Fibroblast of lung (primary cell): ENCODE results near the gene TUBGCP2. TPM values are rescaled to one million over a fixed set of nuclear protein-coding genes. Genes with fewer than 3 reads are reported as not detected.

ENCODE experiments used
- DNase-seq, 2 donors: peaks; one replicate each; pipeline versions ENCODE4 v3.0.0 to v3.0.0-alpha.2; 2010; ENCODE audit warnings: low read depth in 2 of 2
- H2AFZ ChIP-seq: 2 replicates; pipeline ENCODE4 v1.5.1; 2012; ENCODE audit warnings: low read length, control low read depth, inconsistent platforms
- H3K27ac ChIP-seq: 2 replicates; pipeline ENCODE4 v1.5.1; 2011; ENCODE audit warnings: low read length, control low read depth; ENCODE audit not compliant: insufficient read depth
- H3K27me3 ChIP-seq: 2 replicates; pipeline ENCODE4 v1.5.1; 2011; ENCODE audit warnings: mild to moderate bottlenecking, low read length; ENCODE audit not compliant: control insufficient read depth, insufficient read depth
- H3K36me3 ChIP-seq: 2 replicates; pipeline ENCODE4 v1.5.1; 2011; ENCODE audit warnings: low read length; ENCODE audit not compliant: control insufficient read depth, insufficient read depth
- H3K4me1 ChIP-seq: 2 replicates; pipeline ENCODE4 v1.5.1; 2011; ENCODE audit warnings: low read length; ENCODE audit not compliant: control insufficient read depth, insufficient read depth; ENCODE audit errors: extremely low read depth
- H3K4me2 ChIP-seq: 2 replicates; pipeline ENCODE4 v1.5.1; 2011; ENCODE audit warnings: low read length, control low read depth; ENCODE audit not compliant: insufficient read depth; ENCODE audit errors: extremely low read depth
- H3K4me3 ChIP-seq, 4 experiments: fragments of 200-600 bp in 1 of 4; sonication (generic) in 1 of 4; replicated peaks in 1 of 4; 2 replicates each; pipeline ENCODE4 v1.5.1; 2011 to 2016; ENCODE audit warnings: low read length in 4 of 4, low read depth in 3 of 4, mild to moderate bottlenecking in 3 of 4, control low read depth in 2 of 4, inconsistent platforms in 1 of 4, mixed read lengths in 1 of 4; ENCODE audit not compliant: insufficient read depth in 1 of 4; ENCODE audit errors: control extremely low read depth in 1 of 4
- H3K79me2 ChIP-seq: 2 replicates; pipeline ENCODE4 v1.5.1; 2012; ENCODE audit warnings: mild to moderate bottlenecking, low read length, inconsistent platforms; ENCODE audit not compliant: control insufficient read depth, insufficient read depth
- H3K9ac ChIP-seq: 2 replicates; pipeline ENCODE4 v1.5.1; 2011; ENCODE audit warnings: mild to moderate bottlenecking, low read length, control low read depth; ENCODE audit not compliant: insufficient read depth
- H3K9me3 ChIP-seq: 2 replicates; pipeline ENCODE4 v1.5.1; 2012; ENCODE audit warnings: low read depth, low read length; ENCODE audit not compliant: control insufficient read depth, insufficient read depth
- H4K20me1 ChIP-seq: 2 replicates; pipeline ENCODE4 v1.5.1; 2011; ENCODE audit warnings: low read length; ENCODE audit not compliant: control insufficient read depth, insufficient read depth; ENCODE audit errors: extremely low read depth
- CTCF ChIP-seq, 2 donors: IDR thresholded peaks in 1 of 2; conservative IDR thresholded peaks in 1 of 2; 1 replicate in 1 of 2; 2 replicates in 1 of 2; pipeline ENCODE4 v1.5.1; 2011 to 2012; ENCODE audit warnings: low read length in 2 of 2, control low read depth in 1 of 2, inconsistent platforms in 1 of 2, low read depth in 1 of 2, mild to moderate bottlenecking in 1 of 2
- EZH2 ChIP-seq: IDR thresholded peaks from 2 replicates; pipeline ENCODE4 v1.5.1; 2012; ENCODE audit warnings: low read length, control low read depth, mild to moderate bottlenecking; ENCODE audit errors: missing control alignments
- polyA plus RNA-seq, 2 donors: library from polyadenylated mRNA; depleted of rRNA in 1 of 2; stranded (reverse) in 1 of 2; unstranded in 1 of 2; fragments of >200 nt; gene quantifications; 2 replicates each; pipeline ENCODE4 v1.2.1, GENCODE V29; 2011 to 2012; ENCODE audit warnings: missing spikeins in 1 of 2
- total RNA-seq: library from RNA; depleted of rRNA; stranded (reverse); fragments of >200 nt; gene quantifications from 2 replicates; pipeline ENCODE4 v1.2.1, GENCODE V29; 2014

Gene TUBGCP2
- total and polyA plus RNA-seq, 2 donors (not counting 1 experiment from before 2014, with no cell fraction given): 31.0 to 60.8 TPM

- TF ChIP-seq CTCF (conservative IDR thresholded peaks at IDR 0.05 in 1 of 2, IDR thresholded peaks at IDR 0.05 in 1 of 2; ENCODE audit: low read depth in 1 of 2, low read length in 2 of 2) (no peak), EZH2 (no peak)
- peak overlapping the region; percentile 89 for H3K27ac ChIP-seq
- H3K4me3 ChIP-seq: no peak overlapping the region
- H3K9ac ChIP-seq: no peak overlapping the region
- H3K4me1 ChIP-seq: peaks cover 27% of the 10 kb centered on the region
- H3K36me3 ChIP-seq: no peaks in the 10 kb centered on the region
- DNase-seq: peak; percentile 99
- no peaks in the 10 kb centered on the region for H3K9me3 ChIP-seq
- peak overlapping the region; percentile 38 for H3K4me2 ChIP-seq
- no peak overlapping the region for H2AFZ ChIP-seq
- H4K20me1 ChIP-seq: no peaks in the 10 kb centered on the region
- H3K79me2 ChIP-seq: no peaks in the 10 kb centered on the region
- no peaks in the 10 kb centered on the region for H3K27me3 ChIP-seq
Measured at GRCh38 chr10:133258818-133259601, 49.7 kb downstream of the TUBGCP2 start.

GRCh38 chr10:133258066-133258817, 50.4 kb downstream of the TUBGCP2 start:
- H3K36me3 ChIP-seq: no peaks in the 10 kb centered on the region
- H3K9me3 ChIP-seq: no peaks in the 10 kb centered on the region
- peaks cover 27% of the 10 kb centered on the region for H3K4me1 ChIP-seq
- H3K9ac ChIP-seq: no peak overlapping the region
- H3K27me3 ChIP-seq: no peaks in the 10 kb centered on the region
- H3K27ac ChIP-seq: peak overlapping the region; percentile 89
- H3K4me2 ChIP-seq: no peak overlapping the region
- no peaks in the 10 kb centered on the region for H3K79me2 ChIP-seq
- no peak overlapping the region for H3K4me3 ChIP-seq
- no peak overlapping the region for H2AFZ ChIP-seq
- no peak for TF ChIP-seq EZH2
- TF ChIP-seq CTCF (conservative IDR thresholded peaks at IDR 0.05 in 1 of 2, IDR thresholded peaks at IDR 0.05 in 1 of 2; ENCODE audit: low read depth in 1 of 2, low read length in 2 of 2): no peak
- no peak for DNase-seq
- no peaks in the 10 kb centered on the region for H4K20me1 ChIP-seq

GRCh38 chr10:133257489-133258065, 51.1 kb downstream of the TUBGCP2 start:
- no peak overlapping the region for H3K4me2 ChIP-seq
- DNase-seq: peak; percentile 32 to 46

More at GRCh38 chr10:133257489-133258065, 51.1 kb downstream of the TUBGCP2 start:
- Histone ChIP-seq H2AFZ (peak overlapping the region; percentile 19), H3K4me3 (no peak overlapping the region), H3K27ac (peak overlapping the region; percentile 89), H4K20me1 (no peaks in the 10 kb centered on the region), H3K27me3 (no peaks in the 10 kb centered on the region), H3K79me2 (no peaks in the 10 kb centered on the region), H3K9me3 (no peaks in the 10 kb centered on the region), H3K9ac (no peak overlapping the region), H3K36me3 (no peaks in the 10 kb centered on the region), H3K4me1 (peaks cover 27% of the 10 kb centered on the region)
- TF ChIP-seq EZH2 (no peak), CTCF (conservative IDR thresholded peaks at IDR 0.05 in 1 of 2, IDR thresholded peaks at IDR 0.05 in 1 of 2; ENCODE audit: low read depth in 1 of 2, low read length in 2 of 2) (peak in 1 of 2 donors; percentile 39)
